Epithelial cell of esophagus (primary cell): ENCODE results near the gene LAMTOR1.
A peak's percentile ranks its signal among the peaks of the same experiment; 100 is the strongest.

ENCODE experiments used
- DNase-seq: peaks from one replicate; pipeline ENCODE4 v3.0.0; 2010; ENCODE audit warnings: low read depth
- H3K4me3 ChIP-seq: 2 replicates; pipeline ENCODE4 v1.5.1; 2011; ENCODE audit warnings: mild to moderate bottlenecking, low read length, control low read depth
- CTCF ChIP-seq: IDR thresholded peaks from 2 replicates; pipeline ENCODE4 v1.5.1; 2011; ENCODE audit warnings: low read depth, mild to moderate bottlenecking, low read length, control low read depth, inconsistent platforms; ENCODE audit not compliant: insufficient read depth; ENCODE audit errors: missing control alignments

LAMTOR1 gene

DNA sequence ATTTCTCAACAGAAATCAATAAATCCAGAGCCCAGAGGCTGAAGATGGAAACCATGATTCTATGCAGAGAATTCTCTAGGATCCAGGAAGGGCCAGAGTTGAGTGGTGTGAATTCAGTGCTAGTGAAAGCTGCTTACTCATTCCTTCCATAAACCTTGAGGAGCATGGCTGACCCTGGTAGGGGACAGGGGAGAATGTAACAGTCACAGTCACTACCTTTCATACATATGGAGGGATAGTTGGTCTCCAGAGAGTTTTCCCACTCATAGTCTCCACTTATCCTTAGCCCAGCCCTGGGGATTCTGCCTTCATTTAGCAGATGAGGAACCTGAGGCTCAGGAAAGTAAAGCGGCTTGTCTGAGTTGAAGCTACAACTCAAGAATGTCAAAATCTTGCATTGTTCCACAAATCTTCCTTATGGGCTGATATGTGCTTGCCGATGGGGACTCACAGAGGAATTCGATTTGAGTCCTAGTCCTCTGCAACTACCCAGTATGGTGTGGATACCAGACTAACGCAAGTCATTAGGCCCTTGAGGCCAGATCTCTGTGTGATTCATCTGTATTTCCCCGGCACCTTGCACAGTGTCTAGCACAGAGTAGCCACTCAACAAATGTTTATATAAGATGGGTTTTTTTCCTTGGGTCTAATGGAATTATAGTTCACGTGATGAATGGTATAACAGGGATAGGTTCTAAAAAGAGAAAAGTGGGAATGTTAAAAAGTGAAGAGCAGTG is 13.1 kb upstream of the LAMTOR1 start:
- DNase-seq: peak; percentile 48
- H3K4me3 ChIP-seq: no peak overlapping the region
- no peak for TF ChIP-seq CTCF

GRCh38 chr11:72114570-72114969 is 11.5 kb upstream of the LAMTOR1 start:
- no peak overlapping the region for H3K4me3 ChIP-seq

GRCh38 chr11:72112978-72113808 is 10.1 kb upstream of the LAMTOR1 start:
- TF ChIP-seq CTCF: no peak
- peak overlapping the region; percentile 88 for H3K4me3 ChIP-seq
- DNase-seq: peak; percentile 85

More at GRCh38 chr11:72114570-72114969, 11.5 kb upstream of the LAMTOR1 start:
- no peak for TF ChIP-seq CTCF
- DNase-seq: peak; percentile 87

DNA sequence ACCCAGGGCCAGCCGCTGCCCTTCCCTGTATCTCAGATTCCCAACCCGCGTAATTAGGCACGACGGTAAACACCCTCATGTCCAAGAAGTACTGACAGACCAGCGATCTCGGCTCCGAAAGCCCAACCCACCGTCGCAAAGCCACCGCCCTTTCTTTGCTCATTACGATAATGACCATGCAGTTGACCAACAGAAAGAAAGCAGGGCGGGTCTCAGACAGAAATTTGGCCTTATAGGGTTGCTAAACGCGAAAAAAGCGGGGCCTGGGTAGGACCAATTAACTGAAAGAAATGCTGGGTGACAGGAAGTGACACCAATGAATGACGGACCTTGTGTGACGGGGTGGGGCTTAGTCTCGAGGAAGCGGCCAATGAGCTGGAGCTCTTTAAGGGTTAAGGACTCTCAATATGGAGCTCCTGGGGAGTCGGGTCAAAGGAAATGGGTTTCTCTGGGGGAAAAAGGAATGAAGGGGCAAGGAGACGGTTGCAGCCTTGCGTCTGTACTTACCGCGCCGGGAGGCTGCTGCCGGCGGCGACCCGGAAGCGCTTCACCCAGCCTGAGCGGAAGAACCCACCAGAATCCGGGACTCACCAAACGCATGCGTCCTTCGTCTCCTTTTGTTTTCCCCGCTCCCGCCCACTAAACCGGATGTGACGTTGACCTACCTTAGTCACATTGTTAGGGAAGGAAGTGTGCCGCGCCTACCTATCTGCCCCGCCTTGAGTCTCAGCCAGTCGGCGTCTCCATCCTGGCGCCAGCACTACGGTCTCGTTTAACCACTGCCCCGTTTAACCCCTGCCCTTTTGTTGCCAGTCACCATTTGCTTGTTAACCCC is 9.3 kb upstream of the LAMTOR1 start, which contains the start of gene ANAPC15:
Gene ANAPC15 (minus strand): TSS at position 553 of the 835 bp plus-strand sequence. CDS start 1,419 bp downstream, outside the sequence.
- no peak for TF ChIP-seq CTCF
- H3K4me3 ChIP-seq: peak within 1 kb of the TSS; percentile 88
- DNase-seq: peak; percentile 100

GRCh38 chr11:72111300-72112142 is 8.4 kb upstream of the LAMTOR1 start:
- DNase-seq: no peak
- no peak for TF ChIP-seq CTCF
- H3K4me3 ChIP-seq: peak overlapping the region; percentile 88

- no peak for TF ChIP-seq CTCF
- DNase-seq: no peak
- no peak within 1 kb of the TSS for H3K4me3 ChIP-seq
Observed at GRCh38 chr11:72105888-72106287, 2.8 kb upstream of the LAMTOR1 start, which contains the start of gene TOMT. TSS of gene TOMT (plus strand) at chr11:72105924. CDS start at chr11:72105952, 28 bp downstream.
